Measurements from ENCODE around the gene EMID1.
"Not testable (repeated sequence)": the region's sequence is repeated elsewhere in the genome, so short reads cannot be mapped to it uniquely, and the experiment has no call there.

EMID1 gene

DNA sequence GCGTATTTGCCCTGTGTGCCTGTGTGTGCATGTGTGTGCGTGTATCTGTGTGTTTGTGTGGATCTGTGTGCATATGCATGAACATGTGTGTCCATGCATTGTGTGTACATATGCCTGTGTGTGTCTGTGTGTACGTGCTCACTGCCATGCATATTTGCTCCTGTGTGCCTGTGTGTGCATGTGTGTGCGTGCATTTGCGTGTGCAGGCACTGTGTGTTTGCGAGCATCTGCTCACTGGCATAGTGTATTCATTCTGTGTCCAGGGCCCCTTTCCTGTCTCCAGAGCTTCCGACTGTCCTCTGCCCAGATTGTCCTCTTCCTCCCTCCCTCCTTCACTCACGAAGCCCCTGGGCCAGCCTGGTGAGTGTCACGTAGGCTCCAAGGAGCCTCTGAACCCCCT lies 5.8 kb downstream of the EMID1 start:
- DNase-seq, result no peak

GRCh38 chr22:29212743-29213142 lies 7.0 kb downstream of the EMID1 start:
- DNase-seq, result no peak

DNA sequence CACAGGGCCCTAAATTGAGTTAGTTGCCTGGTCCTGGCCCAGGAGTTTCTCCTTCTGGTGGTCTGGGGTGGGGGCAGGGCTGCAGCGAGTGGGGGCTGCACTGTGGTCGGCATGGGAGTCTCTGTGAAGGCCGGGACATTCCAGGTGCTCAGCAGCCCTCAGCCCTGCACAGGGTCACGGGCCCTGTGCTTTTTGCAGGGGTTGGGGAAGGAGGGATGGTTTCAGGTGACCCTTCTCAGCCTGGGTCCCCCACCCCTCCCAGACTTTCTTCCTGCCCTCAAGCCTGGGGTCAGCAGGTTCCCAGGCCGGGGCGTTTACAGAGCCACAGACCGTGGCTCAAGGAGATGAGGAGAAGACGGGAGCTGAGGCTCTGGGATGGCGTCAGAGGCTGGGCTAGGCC lies 7.8 kb downstream of the EMID1 start:
- no peak for DNase-seq

DNA sequence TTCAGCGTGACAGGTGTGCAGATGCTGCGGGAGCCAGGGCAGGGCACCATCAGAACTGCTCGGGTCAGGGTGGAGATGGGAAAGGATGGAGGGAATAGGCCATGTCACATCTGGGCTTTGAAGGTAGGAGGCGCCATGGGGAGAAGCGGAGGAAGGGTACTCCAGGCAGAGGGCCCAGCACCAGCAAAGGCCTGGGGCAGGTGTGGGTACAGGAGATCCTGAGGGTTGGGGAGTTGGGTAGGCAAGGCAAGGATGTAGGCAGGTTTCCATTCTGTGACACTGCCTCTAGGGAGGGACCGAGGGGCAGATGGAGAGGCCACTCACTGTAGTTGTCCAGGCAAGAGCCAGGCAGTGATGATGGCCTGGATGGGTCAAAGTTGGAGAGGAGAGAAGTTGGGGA lies 8.5 kb downstream of the EMID1 start:
- DNase-seq, result no peak

- DNase-seq, result no peak
Measured at GRCh38 chr22:29215012-29215860, 9.5 kb downstream of the EMID1 start.

DNA sequence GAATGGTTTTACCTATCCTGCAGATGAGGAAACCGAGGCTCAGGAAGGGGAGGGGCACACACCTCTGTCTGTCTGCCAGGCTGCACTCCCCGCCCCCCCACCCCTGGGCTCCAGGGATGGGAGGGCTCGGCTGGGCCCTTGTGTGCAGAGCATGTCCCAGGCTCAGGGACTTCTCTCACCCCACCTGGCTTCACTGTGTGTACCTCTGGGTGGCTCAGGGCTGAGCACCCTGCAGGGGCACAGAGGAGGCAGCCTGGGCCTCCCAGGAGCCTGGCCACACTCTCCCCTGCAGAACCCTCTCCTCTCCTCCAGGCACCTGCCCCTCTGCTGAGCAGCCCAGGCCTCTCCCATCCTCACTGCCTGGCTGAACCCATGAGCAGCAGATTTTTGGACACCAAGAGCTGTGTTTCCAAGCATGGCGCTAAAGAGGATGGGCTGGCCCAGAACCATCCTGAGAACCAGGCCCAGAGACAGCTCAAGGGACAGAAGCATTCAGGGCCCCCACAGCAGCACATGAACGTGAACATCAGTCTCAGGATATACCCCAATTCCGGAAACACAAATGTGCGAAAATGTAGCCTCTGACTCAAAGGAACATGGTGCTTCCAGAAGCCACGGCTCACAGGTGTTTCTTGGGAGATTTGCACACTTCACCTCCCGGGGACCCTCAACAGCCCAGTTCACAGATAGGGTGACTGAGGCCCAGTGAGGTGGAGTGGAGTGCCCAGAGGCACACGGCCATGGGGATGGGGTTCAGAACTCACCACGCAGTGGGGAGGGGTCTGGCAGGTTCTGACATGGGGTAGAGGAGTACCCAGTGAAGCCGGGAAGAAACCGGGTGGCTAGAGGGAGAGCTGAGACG lies 10.5 kb downstream of the EMID1 start:
- DNase-seq, result no peak

DNA sequence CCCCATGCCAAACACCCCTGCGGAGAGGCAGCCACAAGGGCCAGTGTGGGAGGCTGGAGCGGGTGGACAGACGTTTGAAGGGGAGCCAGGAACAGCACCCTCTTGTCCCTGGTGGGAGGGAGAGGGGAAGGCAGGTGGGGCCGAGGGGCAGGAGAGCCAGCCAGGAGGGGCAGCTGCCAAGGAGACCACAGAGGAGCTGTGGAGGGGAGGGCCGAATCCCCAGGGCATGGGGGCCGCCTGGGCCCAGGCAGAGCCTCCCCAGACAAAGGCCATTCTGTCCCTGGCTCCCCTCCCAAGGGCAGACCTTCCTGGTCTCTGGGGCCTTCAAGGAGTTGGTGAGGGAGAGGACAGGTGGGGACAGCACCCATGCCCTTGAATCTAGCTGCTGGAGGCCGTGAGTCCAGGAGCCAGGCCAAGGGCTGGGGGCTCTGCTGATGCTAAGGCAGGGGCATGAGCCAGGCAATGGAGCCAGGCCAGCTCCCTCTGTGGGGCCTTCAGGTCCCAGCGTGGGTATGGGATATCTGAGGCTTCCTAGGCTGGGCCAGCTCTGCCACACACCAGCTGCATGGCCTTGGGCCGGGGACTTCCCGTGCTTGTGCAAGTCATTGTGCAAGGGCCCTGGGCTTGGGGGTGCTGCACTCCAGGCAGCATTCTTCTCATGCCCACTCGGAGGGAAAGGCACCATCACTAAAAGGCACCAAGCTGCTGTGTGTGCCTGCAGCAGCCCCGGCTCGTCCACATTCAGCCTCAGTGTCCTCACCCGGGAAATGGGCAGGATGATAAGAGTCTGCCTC lies 11.4 kb downstream of the EMID1 start:
- no peak for DNase-seq

- no peak for DNase-seq
Measured at GRCh38 chr22:29217827-29218757, 12.4 kb downstream of the EMID1 start.

DNA sequence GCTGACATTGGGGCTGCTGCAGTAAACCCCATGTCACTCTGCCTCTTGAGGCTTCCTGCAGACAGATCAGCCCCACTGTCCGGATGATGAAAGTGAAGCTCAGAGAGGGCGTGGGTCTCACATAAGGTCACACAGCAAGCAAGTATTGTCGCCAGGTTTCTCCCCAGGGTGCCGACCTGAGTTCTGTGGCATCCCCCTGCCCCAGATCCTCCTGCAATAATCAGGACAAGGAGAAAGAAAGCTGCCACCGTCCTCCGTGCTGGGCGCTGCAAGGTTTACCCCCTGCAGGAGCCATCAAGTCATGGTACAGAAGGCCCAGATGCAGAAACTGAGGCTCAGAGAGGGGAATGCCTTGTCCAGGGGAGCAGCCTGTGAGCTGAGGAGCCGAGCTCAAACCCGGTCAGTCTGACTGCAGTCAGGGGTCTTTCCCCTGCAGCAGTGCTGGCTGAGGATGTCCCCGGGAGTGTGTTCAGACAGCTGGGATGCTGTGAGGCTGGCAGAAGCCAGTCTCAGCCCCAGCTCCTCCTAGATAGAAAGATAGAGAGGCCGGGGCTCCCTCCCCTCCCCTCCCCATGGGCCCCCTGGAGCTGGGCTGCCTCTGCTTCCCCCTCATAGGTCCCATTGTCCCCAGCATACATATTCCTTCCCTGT lies 13.2 kb downstream of the EMID1 start:
- no peak for DNase-seq

GRCh38 chr22:29219409-29219782 lies 13.7 kb downstream of the EMID1 start:
- not testable (repeated sequence) for DNase-seq

- DNase-seq, result no peak
Measured at GRCh38 chr22:29219881-29220670, 14.4 kb downstream of the EMID1 start.

- DNase-seq, result no peak
Measured at GRCh38 chr22:29224121-29224858, 18.6 kb downstream of the EMID1 start.

DNA sequence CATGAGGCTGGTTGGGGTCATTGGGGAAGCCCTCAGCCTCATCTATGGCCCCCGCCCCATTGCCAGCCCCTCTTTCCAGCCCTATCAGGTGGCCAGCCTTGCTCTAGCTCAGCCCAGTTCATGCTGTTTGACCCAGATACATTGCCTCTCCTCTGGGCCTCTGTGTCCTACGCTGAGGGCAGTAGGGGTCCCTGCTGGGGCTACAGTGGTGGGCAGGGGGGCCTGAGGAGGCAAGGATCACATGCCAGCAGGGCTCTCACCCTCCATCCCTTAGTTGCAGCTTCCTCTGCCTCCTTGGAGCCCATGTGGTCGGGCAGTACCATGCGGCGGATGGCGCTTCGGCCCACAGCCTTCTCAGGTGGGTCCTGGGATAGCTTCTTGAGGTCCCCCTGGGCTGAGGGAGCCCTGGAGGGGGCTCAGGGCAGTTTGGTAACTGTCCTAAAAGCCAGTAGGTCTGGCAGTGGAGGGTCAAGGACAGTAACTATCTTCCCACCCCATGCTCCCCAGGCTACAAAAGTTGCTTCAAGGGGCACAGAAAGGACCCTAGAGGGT lies 19.2 kb downstream of the EMID1 start:
- DNase-seq, result no peak

DNA sequence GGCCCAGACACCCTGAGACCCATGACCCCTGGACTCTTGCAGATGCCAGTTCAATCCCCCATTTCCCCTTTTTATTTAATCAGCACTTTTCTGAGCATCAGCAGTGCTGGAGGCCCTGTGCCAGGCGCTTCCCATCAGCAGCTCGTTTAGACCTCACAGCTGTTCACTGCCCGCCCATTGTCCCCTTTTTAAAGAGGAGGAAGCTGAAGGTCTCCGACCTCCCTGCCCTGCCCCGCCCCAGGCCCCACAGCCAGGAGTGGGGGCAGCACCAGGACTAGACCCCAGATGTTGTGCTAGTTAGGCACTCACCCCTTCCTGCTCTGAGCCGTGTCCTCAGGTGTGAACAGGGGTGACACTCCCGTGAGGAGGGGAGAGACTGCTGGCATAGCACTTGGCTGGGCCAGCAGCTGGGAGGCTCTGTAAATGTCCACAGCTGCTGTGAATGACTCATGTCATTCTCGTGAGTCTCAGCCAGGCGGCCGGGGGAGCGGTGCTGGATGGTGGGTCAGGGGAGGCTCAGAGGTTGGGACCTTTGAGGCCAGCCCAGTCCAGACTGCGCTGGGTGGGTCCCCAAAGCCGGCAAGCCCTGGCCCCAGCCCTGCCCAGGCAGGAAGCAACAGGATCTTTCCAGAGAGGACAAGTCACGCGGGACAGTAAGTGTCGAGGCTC lies 19.9 kb downstream of the EMID1 start:
- no peak for DNase-seq

- no peak for DNase-seq
Measured at GRCh38 chr22:29226351-29226981, 20.8 kb downstream of the EMID1 start.

GRCh38 chr22:29230972-29231875 lies 25.5 kb downstream of the EMID1 start:
- DNase-seq, result no peak

Measured in NCI-H510A (cell line).